ENCODE measurements around the gene ARHGEF26. TPM values are rescaled to one million over a fixed set of nuclear protein-coding genes. Genes with fewer than 3 reads are reported as not detected.

The ARHGEF26 gene
- polyA plus RNA-seq, 1 donor (not counting 4 experiments of a cell fraction or from before 2014, with no cell fraction given), result 2.2 TPM

- Histone ChIP-seq H3K27ac (ENCODE audit: control insufficient read depth, insufficient read depth, low read length) (no peak overlapping the region), H3K4me1 (ENCODE audit: control insufficient read depth, extremely low read depth, insufficient read depth, low read length) (no peaks in the 10 kb centered on the region), H4K20me1 (ENCODE audit: control insufficient read depth, extremely low read depth, insufficient read depth, low read length) (no peaks in the 10 kb centered on the region), H3K79me2 (ENCODE audit: control insufficient read depth, insufficient read depth, low read length) (no peaks in the 10 kb centered on the region), H3K9ac (ENCODE audit: control insufficient read depth, extremely low read depth, insufficient read depth, low read length) (no peak overlapping the region), H2AFZ (ENCODE audit: control insufficient read depth, low read length) (no peak overlapping the region), H3K36me3 (ENCODE audit: control insufficient read depth in 2 of 2, extremely low read depth in 1 of 2, insufficient read depth in 2 of 2, low read length in 2 of 2) (peaks cover 4 to 5% of the 10 kb centered on the region in 2 experiments), H3K9me3 (ENCODE audit: control insufficient read depth, low read depth, low read length) (no peaks in the 10 kb centered on the region), H3K4me2 (ENCODE audit: control insufficient read depth, extremely low read depth, insufficient read depth, low read depth, low read length) (no peak overlapping the region), H3K27me3 (ENCODE audit: control insufficient read depth, extremely low read depth, insufficient read depth, low read length) (no peaks in the 10 kb centered on the region), H3K4me3 (ENCODE audit: control insufficient read depth in 2 of 3, extremely low read depth in 1 of 3, insufficient read depth in 2 of 3, low read depth in 1 of 3, low read length in 3 of 3) (no peak overlapping the region), H3K9me1 (ENCODE audit: control insufficient read depth, extremely low read depth, insufficient read depth, low read length) (no peaks in the 10 kb centered on the region)
- TF ChIP-seq EZH2 (IDR thresholded peaks at IDR 0.05; ENCODE audit: low read length), result no peak
- FAIRE-seq (no peak), DNase-seq (ENCODE audit: low read depth, low spot score) (no peak)
- dilution Hi-C loops (cut with MboI; ENCODE audit: extremely low pct_ligation_motif_present, low sequenced_read_pairs), result no loop called here
Measured at GRCh38 chr3:154274348-154274747, 153.2 kb downstream of the ARHGEF26 start.

- H3K4me1 ChIP-seq (ENCODE audit: control insufficient read depth, extremely low read depth, insufficient read depth, low read length), result no peaks in the 10 kb centered on the region
- FAIRE-seq, result no peak
Measured at GRCh38 chr3:154275292-154275691, 154.1 kb downstream of the ARHGEF26 start.

More at GRCh38 chr3:154275292-154275691, 154.1 kb downstream of the ARHGEF26 start:
- Histone ChIP-seq H4K20me1 (ENCODE audit: control insufficient read depth, extremely low read depth, insufficient read depth, low read length) (no peaks in the 10 kb centered on the region), H3K27me3 (ENCODE audit: control insufficient read depth, extremely low read depth, insufficient read depth, low read length) (no peaks in the 10 kb centered on the region), H2AFZ (ENCODE audit: control insufficient read depth, low read length) (no peak overlapping the region), H3K9me3 (ENCODE audit: control insufficient read depth, low read depth, low read length) (no peaks in the 10 kb centered on the region), H3K27ac (ENCODE audit: control insufficient read depth, insufficient read depth, low read length) (no peak overlapping the region), H3K36me3 (ENCODE audit: control insufficient read depth in 2 of 2, extremely low read depth in 1 of 2, insufficient read depth in 2 of 2, low read length in 2 of 2) (peaks cover 4 to 5% of the 10 kb centered on the region in 2 experiments), H3K4me3 (ENCODE audit: control insufficient read depth in 2 of 3, extremely low read depth in 1 of 3, insufficient read depth in 2 of 3, low read depth in 1 of 3, low read length in 3 of 3) (no peak overlapping the region), H3K79me2 (ENCODE audit: control insufficient read depth, insufficient read depth, low read length) (no peaks in the 10 kb centered on the region), H3K9ac (ENCODE audit: control insufficient read depth, extremely low read depth, insufficient read depth, low read length) (no peak overlapping the region), H3K4me2 (ENCODE audit: control insufficient read depth, extremely low read depth, insufficient read depth, low read depth, low read length) (no peak overlapping the region), H3K9me1 (ENCODE audit: control insufficient read depth, extremely low read depth, insufficient read depth, low read length) (no peaks in the 10 kb centered on the region)
- DNase-seq (ENCODE audit: low read depth, low spot score), result no peak
- dilution Hi-C loops (cut with MboI; ENCODE audit: extremely low pct_ligation_motif_present, low sequenced_read_pairs), result no loop called here
- no peak for TF ChIP-seq EZH2 (IDR thresholded peaks at IDR 0.05; ENCODE audit: low read length)
- TF ChIP-seq CTCF (optimal IDR thresholded peaks at IDR 0.05 in 1 of 3, IDR thresholded peaks at IDR 0.05 in 1 of 3, conservative IDR thresholded peaks at IDR 0.05 in 1 of 3; ENCODE audit: extremely low read depth in 1 of 3, insufficient read depth in 2 of 3, low read length in 3 of 3), result no peak

Data from keratinocyte (primary cell).